GM12873 (cell line): ENCODE results near the gene MRGPRF.

Experiments used
- TF ChIP-seq, protein P1 (sequence below): IDR thresholded peaks from 2 replicates; pipeline ENCODE4 v1.5.1; 2012; ENCODE audit warnings: low read depth, mild to moderate bottlenecking, moderate library complexity, low read length, control low read depth; ENCODE audit not compliant: insufficient read depth; ENCODE audit errors: missing control alignments

Gene MRGPRF

DNA sequence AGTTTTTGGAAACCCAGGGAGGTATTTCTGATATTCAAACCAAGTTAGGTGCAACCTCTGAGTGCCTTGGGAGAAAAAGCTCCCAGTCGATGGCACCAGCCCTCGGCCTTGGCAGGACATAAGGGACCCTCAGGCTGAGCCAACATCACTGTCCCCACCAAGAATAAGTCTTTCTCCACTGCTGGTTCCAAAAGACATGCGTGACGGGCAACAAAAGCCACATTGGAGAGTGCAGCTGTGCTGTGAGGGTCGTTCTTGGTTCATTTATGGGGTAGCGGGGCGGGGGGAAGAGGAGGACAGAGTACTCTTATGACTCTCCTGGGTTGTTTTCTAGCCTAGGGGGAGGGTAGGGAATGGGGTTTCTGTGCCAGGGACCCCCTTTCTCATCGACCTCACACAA lies 24.5 kb upstream of the MRGPRF start:
- TF ChIP-seq, protein P1, sequence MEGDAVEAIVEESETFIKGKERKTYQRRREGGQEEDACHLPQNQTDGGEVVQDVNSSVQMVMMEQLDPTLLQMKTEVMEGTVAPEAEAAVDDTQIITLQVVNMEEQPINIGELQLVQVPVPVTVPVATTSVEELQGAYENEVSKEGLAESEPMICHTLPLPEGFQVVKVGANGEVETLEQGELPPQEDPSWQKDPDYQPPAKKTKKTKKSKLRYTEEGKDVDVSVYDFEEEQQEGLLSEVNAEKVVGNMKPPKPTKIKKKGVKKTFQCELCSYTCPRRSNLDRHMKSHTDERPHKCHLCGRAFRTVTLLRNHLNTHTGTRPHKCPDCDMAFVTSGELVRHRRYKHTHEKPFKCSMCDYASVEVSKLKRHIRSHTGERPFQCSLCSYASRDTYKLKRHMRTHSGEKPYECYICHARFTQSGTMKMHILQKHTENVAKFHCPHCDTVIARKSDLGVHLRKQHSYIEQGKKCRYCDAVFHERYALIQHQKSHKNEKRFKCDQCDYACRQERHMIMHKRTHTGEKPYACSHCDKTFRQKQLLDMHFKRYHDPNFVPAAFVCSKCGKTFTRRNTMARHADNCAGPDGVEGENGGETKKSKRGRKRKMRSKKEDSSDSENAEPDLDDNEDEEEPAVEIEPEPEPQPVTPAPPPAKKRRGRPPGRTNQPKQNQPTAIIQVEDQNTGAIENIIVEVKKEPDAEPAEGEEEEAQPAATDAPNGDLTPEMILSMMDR, result no peak

DNA sequence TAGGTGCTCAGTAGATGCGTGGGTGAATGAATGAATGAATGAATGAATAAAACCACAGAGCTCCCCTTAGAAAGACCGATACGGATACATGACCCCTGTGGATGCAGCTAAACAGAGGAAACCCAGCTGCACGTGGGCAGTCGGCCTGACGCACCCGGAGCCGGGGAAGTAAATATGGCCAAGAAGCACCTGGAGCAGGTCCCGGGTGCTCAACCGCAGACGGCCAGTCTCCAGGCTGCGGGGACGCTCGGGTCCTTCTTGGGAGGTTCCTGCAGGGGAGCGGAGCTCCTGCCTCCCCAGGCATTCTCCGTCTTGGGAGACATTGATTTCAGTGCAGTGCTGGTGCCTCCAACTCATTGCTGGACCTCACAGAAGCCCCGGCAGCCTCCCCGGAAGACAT lies 24.0 kb upstream of the MRGPRF start:
- TF ChIP-seq, protein P1, result no peak

DNA sequence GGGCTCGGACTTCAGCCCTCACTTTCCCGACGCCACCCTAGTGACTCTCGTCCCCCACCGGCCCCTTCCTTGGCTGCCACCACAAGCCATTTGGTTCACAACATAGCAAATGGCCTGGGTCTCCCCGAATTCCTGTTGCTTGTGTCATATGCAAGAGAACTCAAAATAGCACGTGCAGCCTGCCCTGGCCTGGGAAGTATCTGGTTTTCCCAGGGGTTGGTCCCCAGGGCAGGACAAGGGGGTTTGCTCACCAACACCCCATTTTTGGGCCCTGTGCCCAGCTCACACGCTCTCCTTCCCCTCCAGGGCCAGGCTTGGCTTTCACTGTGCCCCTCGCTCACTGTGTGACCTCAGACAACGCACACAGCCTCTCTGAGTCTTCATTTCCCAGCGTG lies 22.9 kb upstream of the MRGPRF start:
- TF ChIP-seq, protein P1, result no peak

DNA sequence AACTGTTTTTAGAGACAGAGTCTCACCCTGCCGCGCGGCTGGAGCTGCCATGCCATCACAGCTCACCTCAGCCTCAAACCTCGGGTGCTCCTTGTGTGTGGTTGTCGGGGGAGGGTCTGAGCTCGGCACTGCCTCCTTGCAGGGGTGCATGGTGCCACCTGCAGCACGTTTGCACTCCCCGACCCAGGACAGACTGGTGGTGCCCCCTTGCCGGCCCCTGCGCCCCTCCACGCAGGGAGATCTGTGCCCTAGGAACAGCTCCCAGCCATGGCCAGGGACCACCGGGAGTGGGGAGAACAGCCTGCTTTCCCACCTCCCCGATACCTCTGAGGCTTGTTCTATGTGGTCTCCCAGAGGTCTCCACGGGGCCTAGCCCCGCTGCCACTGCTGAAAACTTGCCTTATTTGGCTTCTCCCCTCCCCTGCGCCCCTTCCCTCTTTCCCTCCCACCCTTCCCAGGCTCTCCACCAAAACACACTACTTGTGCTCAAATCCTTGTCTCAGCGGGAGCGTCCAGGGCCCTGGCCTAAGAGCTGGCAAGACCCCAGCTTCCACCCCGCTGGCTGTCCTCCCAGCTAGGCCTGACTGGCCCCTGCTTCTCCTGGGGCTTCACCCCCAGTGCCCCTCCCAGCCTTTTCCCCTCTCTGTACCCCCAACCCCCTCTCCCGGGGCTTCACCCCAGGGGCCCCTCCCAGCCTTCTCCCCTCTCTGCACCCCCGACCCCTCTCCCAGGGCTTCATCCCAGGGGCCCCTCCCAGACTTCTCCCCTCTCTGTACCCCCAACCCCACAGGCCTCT lies 22.3 kb upstream of the MRGPRF start:
- TF ChIP-seq, protein P1, result no peak

DNA sequence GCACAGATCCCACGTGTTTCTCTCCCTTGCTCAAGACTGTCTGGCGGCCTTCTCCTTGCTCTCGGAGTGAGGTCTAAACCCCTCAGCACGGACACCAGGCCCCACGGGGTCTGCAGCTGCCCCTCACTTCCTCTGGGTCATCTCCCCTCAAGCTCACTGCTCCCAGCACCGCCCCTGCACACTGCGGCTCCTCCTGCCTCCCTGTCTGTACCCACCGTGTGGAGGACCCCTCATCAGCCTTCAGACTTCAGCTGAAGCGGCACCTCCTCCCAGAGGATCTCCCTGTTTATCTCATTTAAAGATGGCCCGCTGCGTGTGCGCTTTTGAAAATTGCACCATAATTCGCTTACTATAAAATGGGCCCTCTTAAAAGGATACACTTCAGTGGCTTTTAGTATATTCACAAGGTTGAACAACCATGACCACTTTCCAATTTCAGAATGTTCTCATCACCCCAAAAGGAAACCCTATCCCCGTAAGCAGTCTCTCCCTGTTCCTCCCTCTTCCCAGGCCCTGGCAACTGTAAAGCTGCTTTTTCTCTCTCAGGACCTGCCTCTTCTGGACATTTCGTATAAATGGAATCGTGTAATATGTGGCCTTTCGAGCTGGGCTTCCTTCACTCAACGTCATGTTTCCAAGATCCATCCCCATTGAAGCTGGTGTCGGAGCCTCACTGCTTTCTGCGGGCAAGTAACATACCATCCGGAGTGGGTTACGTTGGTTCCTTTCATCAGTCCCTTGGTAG lies 21.2 kb upstream of the MRGPRF start:
- TF ChIP-seq, protein P1, result no peak

DNA sequence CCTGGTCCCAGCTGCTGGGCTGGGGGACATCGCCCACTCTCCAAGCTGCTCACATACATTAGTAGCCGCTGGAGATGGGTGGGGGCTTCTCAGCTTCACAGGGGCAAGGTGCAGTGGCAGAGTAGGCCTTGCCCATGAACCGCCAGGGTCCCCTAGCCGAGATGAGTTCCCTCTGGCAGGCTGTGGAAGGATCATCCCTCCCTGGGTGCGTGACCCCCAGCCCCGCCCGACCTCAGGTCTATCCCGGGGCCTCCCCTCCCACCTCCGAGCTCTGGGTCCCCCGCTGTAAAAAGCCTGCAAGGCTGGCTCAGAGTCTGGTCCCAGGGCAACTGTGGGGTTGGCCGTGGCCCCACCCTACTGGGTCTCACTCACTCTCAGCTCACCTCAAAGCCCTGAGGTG lies 20.4 kb upstream of the MRGPRF start:
- TF ChIP-seq, protein P1, result no peak

DNA sequence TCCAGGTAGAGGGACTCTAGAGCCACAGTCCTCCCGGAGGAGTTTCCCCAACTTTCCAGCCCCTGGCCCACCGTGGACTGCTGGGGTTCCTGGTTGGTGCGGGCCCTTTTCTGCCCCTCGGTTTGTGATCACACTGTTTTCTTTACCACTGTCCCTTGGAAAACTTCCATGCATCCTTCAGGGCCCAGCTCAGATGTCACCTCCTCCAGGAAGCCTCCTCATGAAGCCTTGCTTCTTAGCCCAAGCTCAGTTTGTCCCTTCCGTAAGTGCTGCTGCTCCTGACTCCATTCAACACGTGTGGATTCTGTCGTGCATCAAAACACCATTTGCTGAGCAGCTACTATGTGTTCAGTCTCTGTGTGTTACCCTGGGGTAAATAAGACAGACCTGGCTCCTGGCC lies 19.8 kb upstream of the MRGPRF start:
- TF ChIP-seq, protein P1, result no peak
